Stomach (tissue), 4 donors: ENCODE measurements around the gene SLC25A45.

Experiments used
- EP300 ChIP-seq: sonication (generic); formaldehyde crosslinking; IDR thresholded peaks from one replicate; pipeline ENCODE4 v1.6.1; 2017; ENCODE audit warnings: antibody characterized with exemption
- POLR2AphosphoS5 ChIP-seq, 3 donors: sonication (generic); formaldehyde crosslinking; IDR thresholded peaks; one replicate each; pipeline ENCODE4 v1.6.1; 2016; ENCODE audit warnings: antibody characterized with exemption in 3 of 3
- TF ChIP-seq, protein P1 (sequence below), 7 experiments: fragments of 450-650 bp in 4 of 7; fragments of 200-600 bp in 3 of 7; sonication (generic) in 3 of 7; IDR thresholded peaks; one replicate each; pipeline ENCODE4 v1.5.1; 2016 to 2019; ENCODE audit warnings: antibody characterized with exemption in 7 of 7, control low read depth in 2 of 7, mild to moderate bottlenecking in 1 of 7

DNA sequence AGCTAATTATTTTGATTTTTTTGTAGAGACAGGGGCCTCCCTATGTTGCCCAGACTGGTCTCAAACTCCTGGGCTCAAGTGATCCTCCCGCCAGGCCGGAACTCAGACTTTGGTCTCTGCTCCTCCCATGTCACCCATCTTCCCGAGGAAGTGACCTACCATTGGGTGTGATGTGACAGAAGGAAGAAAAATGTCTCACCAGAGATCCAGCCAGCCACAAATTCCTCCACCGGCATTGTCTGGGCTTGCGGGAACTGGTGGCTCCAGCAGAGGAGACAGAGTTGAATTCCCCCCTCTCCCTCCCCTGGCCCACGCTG, 772 bp downstream of the SLC25A45 start:
- TF ChIP-seq, protein P1, sequence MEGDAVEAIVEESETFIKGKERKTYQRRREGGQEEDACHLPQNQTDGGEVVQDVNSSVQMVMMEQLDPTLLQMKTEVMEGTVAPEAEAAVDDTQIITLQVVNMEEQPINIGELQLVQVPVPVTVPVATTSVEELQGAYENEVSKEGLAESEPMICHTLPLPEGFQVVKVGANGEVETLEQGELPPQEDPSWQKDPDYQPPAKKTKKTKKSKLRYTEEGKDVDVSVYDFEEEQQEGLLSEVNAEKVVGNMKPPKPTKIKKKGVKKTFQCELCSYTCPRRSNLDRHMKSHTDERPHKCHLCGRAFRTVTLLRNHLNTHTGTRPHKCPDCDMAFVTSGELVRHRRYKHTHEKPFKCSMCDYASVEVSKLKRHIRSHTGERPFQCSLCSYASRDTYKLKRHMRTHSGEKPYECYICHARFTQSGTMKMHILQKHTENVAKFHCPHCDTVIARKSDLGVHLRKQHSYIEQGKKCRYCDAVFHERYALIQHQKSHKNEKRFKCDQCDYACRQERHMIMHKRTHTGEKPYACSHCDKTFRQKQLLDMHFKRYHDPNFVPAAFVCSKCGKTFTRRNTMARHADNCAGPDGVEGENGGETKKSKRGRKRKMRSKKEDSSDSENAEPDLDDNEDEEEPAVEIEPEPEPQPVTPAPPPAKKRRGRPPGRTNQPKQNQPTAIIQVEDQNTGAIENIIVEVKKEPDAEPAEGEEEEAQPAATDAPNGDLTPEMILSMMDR (IDR thresholded peaks at IDR 0.05) = no peak
- no peak for TF ChIP-seq POLR2AphosphoS5 (IDR thresholded peaks at IDR 0.05)
- TF ChIP-seq EP300 = no peak
